ENCODE measurements around the gene CMIP. TPM values are rescaled to one million over a fixed set of nuclear protein-coding genes. Genes with fewer than 3 reads are reported as not detected.

CMIP gene
- total RNA-seq, 4 donors from 2014 or later: 15.5 to 65.9 (median 20.2) TPM

DNA sequence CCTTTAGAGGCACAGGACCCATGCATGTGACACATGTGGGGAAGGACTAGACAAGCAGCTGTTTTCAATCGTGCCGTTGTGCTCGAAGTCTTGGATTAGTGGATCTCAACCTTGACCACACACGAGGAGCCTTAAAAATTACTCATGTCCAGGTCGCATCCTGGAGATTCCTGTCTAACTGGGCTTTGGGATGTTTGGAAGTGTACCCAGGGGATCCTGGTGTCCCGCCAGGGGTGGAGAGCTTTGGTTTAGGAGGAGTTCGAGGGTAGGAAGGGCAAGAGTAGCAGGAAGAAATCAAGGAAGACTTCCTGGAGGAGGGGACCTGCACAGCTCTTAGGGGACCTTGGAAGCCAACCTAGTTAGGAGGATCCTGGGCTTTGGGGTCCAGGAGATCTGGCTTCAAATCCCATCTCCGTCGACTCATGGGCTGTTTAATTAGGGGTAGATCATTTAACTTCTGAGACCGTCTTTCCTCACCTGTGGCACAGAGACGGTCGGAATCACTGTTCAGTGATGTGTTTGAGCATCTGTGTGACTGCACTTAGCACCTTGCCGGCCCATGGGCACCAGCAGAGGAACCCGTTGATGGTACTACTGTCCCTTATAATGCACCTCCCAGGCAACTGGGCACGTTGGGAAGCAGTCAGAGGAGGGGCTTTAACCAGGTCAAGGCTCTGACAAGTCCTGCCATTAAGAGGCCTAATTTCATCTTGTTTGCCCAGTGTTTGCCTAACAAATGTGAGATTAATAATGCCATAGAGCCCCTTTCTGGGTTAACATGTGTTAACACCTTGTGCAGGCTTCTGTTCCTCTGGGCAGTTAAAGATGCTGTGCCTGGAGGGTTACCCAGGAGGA lies 232.5 kb downstream of the CMIP start:
- Histone ChIP-seq H3K9me3 (no peaks in the 10 kb centered on the region), H3K4me3 (replicated peaks in 1 of 3) (no peak overlapping the region), H3K27me3 (no peaks in the 10 kb centered on the region), H3K27ac (peak overlapping the region; percentile 89 to 97 (median 89)), H3K4me1 (peaks cover 80 to 93% of the 10 kb centered on the region in 2 donors), H3K36me3 (no peaks in the 10 kb centered on the region)
- 78 to 81% methylated on average over 14 to 15 of the region's 15 CpGs for WGBS, 2 donors
- intact Hi-C loops (cut with DNase I): no loop called here
- TF ChIP-seq, protein P1, sequence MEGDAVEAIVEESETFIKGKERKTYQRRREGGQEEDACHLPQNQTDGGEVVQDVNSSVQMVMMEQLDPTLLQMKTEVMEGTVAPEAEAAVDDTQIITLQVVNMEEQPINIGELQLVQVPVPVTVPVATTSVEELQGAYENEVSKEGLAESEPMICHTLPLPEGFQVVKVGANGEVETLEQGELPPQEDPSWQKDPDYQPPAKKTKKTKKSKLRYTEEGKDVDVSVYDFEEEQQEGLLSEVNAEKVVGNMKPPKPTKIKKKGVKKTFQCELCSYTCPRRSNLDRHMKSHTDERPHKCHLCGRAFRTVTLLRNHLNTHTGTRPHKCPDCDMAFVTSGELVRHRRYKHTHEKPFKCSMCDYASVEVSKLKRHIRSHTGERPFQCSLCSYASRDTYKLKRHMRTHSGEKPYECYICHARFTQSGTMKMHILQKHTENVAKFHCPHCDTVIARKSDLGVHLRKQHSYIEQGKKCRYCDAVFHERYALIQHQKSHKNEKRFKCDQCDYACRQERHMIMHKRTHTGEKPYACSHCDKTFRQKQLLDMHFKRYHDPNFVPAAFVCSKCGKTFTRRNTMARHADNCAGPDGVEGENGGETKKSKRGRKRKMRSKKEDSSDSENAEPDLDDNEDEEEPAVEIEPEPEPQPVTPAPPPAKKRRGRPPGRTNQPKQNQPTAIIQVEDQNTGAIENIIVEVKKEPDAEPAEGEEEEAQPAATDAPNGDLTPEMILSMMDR (IDR thresholded peaks at IDR 0.05): no peak
- TF ChIP-seq POLR2A (IDR thresholded peaks at IDR 0.05): no peak
- DNase-seq: peak in 1 of 2 donors; percentile 27

DNA sequence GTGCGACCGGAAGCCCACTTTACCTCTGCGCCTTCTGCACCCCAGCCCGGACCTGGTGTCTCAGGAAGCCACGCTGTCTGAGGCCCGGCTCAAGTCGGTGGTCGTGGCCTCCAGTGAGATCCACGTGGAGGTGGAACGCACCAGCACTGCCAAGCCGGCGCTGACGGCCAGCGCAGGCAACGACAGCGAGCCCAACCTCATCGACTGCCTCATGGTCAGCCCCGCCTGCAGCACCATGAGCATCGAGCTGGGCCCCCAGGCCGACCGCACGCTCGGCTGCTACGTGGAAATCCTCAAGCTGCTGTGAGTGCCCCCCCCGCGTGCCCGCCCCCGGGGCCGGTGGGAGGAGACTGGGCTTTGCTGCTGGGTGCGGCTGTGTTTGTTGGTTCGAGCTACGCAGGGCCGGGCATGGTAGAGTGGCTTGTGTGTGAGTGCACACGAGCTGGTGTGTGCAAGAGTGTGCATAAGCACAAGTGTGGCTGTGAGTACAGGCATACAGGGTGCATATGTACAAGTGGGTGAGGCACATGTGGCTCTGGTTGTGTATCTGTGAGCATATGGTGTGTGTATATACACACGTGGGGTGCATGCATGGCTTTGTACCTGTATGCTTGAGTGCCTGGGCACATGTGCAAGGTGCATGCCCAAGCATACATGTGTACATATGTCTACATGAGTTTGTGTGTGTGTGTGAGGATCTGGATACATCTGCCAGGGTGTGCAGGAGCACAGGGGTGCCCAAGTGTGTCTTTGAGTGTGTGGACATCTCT lies 233.9 kb downstream of the CMIP start:
- H3K4me3 ChIP-seq (replicated peaks in 1 of 3): no peak overlapping the region
- TF ChIP-seq, protein P1 (IDR thresholded peaks at IDR 0.05): no peak
- no peak for TF ChIP-seq POLR2A (IDR thresholded peaks at IDR 0.05)

DNA sequence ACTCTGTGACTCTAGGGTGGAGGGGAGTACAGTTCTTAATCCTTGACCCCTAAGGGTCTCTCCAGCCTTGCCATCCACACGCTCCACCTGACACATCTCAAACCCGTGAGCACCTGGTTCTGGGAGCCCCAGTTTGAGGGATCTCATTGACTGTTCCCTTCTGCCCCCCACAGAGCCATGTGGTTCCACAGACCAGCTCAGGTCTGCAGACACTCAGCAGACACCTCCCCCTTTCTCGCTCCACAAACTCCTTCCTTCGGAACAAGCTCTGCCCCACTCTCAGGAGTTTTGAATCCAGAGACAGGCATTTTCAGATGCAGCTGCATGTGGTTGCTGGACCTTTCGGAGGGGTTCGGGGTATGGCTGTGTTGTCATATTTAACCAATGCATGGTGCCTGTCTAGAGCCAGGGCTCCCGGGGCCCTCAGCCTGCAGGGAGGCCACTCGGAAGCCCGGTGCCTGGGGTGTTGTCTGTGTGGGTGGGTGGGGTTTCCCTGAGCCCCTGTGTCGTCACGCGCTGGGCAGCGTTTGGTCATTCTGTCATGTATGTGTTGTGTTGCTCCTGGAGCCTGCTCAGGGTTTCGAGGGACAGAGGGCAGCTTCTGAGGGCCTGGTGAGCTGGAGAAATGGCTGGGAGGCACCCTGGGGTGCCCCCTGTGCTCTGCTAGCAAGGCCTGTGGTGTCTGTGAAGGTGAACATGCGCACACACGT lies 235.3 kb downstream of the CMIP start:
- Histone ChIP-seq H3K4me3 (replicated peaks in 1 of 3) (no peak overlapping the region), H3K4me1 (peaks cover 66 to 71% of the 10 kb centered on the region in 2 donors), H3K36me3 (no peaks in the 10 kb centered on the region), H3K9me3 (no peaks in the 10 kb centered on the region), H3K27ac (peak overlapping the region; percentile 88 to 97 (median 96)), H3K27me3 (no peaks in the 10 kb centered on the region)
- TF ChIP-seq POLR2A (IDR thresholded peaks at IDR 0.05): no peak
- TF ChIP-seq, protein P1 (IDR thresholded peaks at IDR 0.05): no peak
- intact Hi-C loops (cut with DNase I): no loop called here
- peak; percentile 69 to 76 for DNase-seq
- WGBS, 2 donors: 51 to 78% methylated on average over 11 to 14 of the region's 16 CpGs

More for the DNA sequence above, 233.9 kb downstream of the CMIP start:
- H3K27me3 ChIP-seq: no peaks in the 10 kb centered on the region
- WGBS, 2 donors: 79 to 84% methylated on average over 24 to 27 of the region's 35 CpGs
- DNase-seq: peak; percentile 49 to 59
- H3K36me3 ChIP-seq: no peaks in the 10 kb centered on the region
- intact Hi-C loops (cut with DNase I): no loop called here
- H3K4me1 ChIP-seq: peaks cover 80 to 84% of the 10 kb centered on the region in 2 donors
- no peaks in the 10 kb centered on the region for H3K9me3 ChIP-seq
- H3K27ac ChIP-seq: peak overlapping the region in 2 of 3 donors; percentile 88 to 97

DNA sequence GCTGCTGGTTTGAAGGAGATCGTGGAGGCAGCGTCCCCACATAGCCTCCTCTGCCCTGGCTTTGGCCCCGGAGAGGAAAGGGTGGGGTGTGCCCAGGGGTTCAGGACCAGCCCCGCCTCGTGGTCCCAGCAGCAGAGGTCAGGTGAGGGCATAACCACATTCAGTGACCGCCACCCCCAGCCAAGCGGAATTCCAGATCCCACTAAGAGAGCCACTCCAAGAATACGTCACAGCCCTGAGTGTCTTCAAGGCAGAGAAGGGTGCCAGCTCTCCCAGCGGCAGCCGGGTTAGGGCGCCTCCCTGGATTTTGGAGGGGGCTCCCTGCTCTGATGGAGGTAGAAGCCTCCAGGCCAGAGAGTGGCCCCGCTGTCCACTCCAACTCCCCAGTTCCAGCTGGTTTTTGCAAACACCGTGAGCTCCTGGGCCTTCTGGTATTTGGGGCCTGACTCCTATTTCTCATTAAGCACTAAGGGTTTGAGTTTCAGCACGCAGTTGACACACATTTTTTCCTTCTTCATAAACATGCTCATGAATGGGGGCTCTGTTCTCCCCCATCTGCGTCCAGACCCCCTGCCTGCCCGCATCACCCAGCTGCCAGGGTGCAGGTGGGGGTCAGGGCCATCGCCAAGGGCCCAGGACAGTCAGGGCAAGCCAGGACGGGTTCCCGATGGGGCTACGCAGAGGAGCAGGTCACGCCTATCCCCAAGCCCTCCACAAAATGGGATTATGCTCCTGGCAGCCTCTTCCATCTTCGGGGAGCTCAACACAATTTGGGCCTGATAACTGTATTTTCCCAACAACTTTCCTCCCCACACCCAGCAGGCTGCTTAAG lies 236.1 kb downstream of the CMIP start:
- Histone ChIP-seq H3K4me3 (replicated peaks in 1 of 3) (no peak overlapping the region), H3K27ac (peak overlapping the region; percentile 88 to 97 (median 96)), H3K9me3 (no peaks in the 10 kb centered on the region), H3K36me3 (no peaks in the 10 kb centered on the region), H3K27me3 (no peaks in the 10 kb centered on the region), H3K4me1 (peaks cover 58 to 63% of the 10 kb centered on the region in 2 donors)
- peak; percentile 97 to 98 for DNase-seq
- TF ChIP-seq POLR2A (IDR thresholded peaks at IDR 0.05): peak in 1 of 2 donors; percentile 56
- TF ChIP-seq, protein P1 (IDR thresholded peaks at IDR 0.05): no peak
- intact Hi-C loops (cut with DNase I): no loop called here
- WGBS, 2 donors: 55 to 71% methylated on average over 12 to 21 of the region's 22 CpGs

All from thyroid gland (tissue), 4 donors.